C4-2B (cell line): ENCODE data around the gene JMJD7.

Source experiments
- CTCF ChIP-seq: fragments of 450-650 bp; conservative IDR thresholded peaks from 2 replicates; pipeline ENCODE4 v1.5.1; 2017; ENCODE audit warnings: mild to moderate bottlenecking
- ZFX ChIP-seq: fragments of 450-650 bp; IDR thresholded peaks from 2 replicates; pipeline ENCODE4 v1.6.1; 2017

DNA sequence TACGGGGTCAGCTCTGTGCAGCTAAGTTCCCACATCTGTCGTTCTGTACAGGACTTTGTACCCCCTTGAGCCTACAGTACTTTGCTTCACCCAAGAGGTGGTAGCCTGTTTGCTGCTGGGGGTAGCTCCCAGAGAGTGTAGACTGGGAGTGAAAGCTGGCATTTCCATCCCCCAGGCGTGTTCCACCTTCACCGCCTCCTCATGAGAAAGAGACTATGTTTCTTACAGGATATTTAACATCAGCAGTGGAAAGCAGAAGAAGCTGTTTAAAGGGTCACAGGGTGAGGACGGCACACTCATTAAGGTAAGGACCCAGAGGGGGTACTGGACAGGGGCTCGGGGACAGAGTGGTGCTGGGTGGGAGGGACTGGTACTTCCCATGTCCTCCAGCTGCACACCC, 10.1 kb upstream of the JMJD7 start:
- TF ChIP-seq CTCF (no peak), ZFX (no peak)
